GM18499 (cell line): ENCODE results near the gene HSPA6.
"Not testable (repeated sequence)": the region's sequence is repeated elsewhere in the genome, so short reads cannot be mapped to it uniquely, and the experiment has no call there.

Source experiments
- ATAC-seq: cut with Tn5 transposase; IDR thresholded peaks from one replicate; pipeline ENCODE4 v1.9.1; 2021; ENCODE audit warnings: moderate number of reproducible peaks; ENCODE audit not compliant: insufficient read depth, unreplicated experiment

The HSPA6 gene

GRCh38 chr1:161531986-161532643, 7.8 kb downstream of the HSPA6 start:
- no peak for ATAC-seq

DNA sequence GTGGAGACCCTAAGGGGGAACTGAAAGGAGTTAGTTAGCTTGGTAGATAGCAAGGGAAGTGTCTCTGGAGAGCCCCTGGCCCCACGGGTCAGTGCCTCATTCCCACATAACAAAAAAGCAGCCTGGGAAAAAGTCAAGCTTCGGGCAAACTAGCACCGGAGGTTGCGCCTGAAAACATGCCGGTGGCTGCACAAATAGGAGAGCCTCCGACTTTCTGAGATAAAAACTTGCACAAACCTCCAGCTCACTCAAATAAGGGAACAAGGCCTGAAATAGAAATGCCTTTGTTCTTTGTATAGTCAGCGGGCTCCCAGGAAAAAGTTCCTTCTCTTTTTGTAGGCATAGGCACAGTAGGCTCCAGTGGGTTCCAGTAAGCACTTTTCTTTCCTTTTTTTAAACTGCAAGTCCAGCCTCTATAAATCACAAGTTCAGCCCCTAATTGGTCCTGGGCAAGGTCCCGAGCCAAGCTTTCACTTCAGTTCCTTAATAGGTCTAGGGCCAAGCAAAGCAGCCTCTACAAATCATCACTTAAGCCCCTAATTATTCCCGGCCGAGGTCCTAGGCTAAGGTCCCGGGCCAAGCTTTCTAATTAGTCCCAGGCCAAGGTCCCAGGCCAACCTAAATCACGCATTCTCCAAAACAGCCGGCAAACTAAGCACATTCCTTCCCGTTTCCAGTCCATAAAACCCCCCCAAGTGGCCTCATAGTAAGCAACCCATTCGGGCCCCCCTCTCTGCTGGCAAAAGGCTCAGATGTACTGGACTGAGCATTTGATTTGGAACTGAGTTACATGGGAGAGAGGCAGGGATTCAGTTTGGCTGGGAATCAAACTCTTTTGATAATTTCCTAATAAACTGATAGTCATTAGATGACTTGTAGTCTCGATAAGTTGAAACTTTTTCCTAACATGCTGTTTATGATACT, 8.6 kb downstream of the HSPA6 start:
- ATAC-seq = not testable (repeated sequence)

DNA sequence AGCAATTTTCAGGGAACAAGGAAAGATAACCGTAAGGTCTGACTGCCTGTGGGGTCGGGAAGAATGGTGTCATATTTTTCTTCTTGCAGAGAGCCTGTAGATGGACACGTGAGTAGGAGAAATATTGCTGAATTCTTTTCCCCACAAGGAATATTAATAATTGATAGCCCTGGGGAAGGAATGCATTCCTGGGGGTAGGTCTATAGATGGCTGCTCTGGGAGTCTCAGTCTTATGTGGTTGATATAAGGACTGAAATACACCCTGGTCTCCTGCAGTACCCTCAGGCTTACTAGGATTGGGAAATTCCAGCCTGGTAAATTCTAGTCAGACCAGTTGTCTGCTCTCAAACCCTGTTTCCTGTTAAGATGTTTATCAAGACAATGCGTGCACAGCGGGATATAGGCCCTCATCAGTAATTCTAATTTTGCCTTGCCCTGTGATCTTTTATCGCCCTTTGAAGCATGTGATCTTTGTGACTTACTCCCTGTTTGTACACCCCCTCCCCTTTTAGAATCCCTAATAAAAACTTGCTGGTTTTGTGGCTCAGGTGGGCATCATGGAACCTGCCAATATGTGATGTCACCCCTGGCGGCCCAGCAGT, 12.8 kb downstream of the HSPA6 start:
- ATAC-seq = not testable (repeated sequence)

- not testable (repeated sequence) for ATAC-seq
Observed at GRCh38 chr1:161538925-161539479, 14.7 kb downstream of the HSPA6 start.

GRCh38 chr1:161539731-161540569, 15.6 kb downstream of the HSPA6 start:
- ATAC-seq = peak; percentile 36

DNA sequence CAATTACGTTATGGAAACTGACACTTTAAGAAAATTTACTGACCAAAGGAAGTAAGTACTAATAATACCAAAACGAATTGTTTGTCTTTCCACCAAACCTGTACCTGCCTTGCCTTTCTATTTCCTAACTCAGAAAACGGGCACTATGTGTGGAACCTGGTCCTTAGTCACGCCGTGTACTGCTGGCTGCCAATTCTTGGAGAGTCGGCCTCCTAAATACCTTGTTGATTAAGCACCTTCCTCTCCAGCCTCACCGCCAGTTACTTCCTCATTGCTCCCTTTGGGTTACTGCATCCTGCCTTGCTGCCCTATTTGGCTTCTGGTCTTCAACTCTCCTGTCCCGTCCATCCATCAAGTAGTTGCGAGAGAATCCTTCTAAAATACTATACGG, 16.2 kb downstream of the HSPA6 start:
- ATAC-seq = not testable (repeated sequence)

DNA sequence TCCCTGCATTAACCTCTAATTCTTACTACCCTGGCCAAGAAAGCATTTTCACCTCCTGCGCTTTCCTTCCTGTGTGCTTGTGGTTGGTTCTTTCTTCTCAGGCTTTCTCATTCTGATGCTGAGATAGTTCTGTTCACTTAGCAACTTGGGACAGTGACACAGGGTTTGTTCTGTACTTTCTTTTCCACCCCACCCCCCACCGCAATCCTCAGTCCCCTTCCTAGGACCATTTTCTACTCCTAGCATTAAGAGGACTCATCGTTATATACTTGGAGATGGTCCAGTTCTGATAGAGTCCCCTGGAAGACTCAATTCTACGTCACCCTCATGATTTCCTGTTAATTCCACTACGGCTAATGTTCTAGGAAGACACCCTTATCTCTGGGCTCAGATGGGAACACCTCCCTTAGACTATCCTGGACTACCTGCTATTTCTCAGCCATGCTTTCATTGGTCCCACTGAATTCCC, 17.8 kb downstream of the HSPA6 start:
- peak; percentile 43 for ATAC-seq

DNA sequence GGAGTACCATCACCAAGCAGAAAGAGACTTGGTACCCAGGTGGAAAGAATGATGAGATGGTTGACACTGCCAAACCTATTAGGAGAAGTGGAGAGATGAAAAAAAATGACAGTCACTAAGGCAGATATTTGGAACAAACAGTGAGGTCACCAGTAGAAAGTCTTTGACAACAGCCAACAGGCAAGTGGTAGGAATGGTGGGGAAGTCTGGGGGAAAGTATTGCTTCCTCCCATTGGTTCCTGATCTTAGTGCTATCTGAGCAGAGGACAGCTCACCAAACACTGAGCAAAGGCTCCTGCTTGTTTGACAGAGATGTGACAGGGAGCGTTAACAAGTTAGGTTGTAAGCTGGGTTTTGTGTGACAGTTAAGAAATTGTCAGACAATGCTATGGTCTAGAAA, 18.8 kb downstream of the HSPA6 start:
- ATAC-seq = not testable (repeated sequence)

- ATAC-seq = not testable (repeated sequence)
Observed at GRCh38 chr1:161545005-161545731, 20.8 kb downstream of the HSPA6 start.

GRCh38 chr1:161547995-161548741, 23.8 kb downstream of the HSPA6 start:
- ATAC-seq = not testable (repeated sequence)

- not testable (repeated sequence) for ATAC-seq
Observed at GRCh38 chr1:161548749-161549406, 24.5 kb downstream of the HSPA6 start.

DNA sequence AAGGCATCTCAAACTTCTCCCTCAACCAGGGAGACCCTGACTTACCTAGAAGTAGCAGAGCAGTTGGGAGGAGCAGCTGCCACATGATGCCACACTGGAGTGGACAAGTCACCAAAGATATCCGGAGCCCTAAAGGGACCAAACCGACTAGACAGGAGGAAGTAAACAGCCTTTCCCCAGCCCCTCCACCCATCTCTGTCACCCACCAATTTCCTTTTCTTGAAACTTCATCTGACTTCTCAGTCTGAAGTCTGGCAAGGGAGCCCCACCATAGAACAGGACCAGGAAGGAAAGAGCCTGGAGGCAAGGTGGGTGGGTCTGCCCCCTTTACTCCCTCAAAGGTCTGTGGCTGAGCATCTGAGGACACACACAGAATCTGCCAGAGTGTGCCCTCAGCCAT, 25.3 kb downstream of the HSPA6 start, which contains the start of gene FCGR3A:
FCGR3A (minus strand) TSS at position 167 of the 400 bp plus-strand sequence; CDS start at position 85, 82 bp downstream.
- no peak for ATAC-seq

DNA sequence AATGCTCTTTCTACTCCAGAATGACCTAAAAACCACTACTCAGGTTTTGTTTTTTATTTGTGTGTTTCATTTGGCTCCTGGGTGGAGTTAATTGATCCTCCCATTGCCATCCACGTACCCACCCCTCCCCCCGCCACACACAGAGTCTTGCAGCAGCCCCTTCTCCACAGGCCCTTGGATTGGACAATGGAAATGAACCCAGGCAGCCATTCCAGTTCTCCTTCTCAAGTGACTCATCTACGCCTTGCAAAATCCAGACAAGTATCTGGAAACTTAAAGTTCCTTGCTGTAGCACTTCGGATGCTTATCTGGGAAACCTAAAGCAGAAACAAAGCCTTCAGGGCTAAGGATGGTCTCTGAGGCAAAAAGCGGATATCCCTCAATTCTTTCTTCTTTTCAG, 26.6 kb downstream of the HSPA6 start:
- ATAC-seq = not testable (repeated sequence)

DNA sequence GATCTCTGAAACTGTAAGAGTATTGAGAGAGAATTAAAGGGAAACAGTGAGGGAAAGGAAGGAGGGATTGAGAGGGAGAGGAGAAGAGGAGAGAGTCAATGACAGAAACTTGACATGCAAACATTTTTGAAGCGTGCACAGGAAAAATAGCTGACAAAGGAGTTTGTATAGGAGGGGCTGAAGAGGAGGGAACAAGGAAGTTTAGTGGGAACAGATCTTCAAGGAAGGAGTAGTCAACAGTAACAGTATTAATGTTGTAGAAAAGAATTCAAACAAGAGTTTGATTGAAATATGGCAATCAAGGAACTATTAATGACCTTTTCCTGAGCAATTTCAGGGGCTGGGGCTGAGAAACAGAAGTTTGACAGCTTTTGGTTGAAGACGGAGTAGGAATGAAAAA, 29.3 kb downstream of the HSPA6 start:
- ATAC-seq = not testable (repeated sequence)

DNA sequence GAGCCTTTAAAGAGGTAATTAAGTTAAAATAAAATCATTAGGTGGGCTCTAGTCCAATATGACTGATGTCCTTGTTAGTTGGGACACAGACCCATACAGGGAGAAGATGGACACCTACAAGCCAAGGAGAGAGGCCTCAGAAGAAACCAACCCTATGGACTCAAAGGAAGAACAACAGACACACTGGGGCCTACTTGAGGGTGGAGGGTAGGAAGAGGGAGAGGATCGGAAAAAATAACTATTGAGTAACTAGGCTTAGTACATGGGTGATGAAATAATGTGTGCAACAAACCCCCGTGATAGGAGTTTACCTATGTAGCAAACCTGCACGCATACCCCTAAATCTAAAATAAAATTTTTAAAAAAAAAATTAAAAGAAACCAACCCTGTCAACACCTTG, 30.0 kb downstream of the HSPA6 start:
- not testable (repeated sequence) for ATAC-seq

- ATAC-seq = not testable (repeated sequence)
Observed at GRCh38 chr1:161554815-161555417, 30.6 kb downstream of the HSPA6 start.

DNA sequence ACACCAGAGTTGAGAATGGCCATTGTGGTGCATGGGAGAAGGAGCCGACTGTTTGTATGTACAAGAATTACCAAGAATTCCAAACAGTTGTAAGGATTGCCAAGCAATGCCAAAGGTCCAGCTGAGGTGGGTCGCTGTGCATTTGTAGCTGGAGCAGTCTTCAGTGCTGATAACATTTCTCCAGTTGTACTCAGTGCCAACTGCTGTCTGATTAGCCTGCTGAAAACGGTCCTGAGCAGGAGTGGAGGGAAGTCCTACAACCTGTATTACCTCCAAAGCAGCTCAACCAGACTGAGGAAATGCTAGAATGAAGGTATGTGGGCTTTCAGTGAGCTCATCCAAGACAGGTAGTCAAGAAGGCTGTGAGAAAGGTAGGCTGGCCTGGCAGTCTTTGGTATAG, 31.8 kb downstream of the HSPA6 start:
- ATAC-seq = not testable (repeated sequence)
